Mesenteric fat pad (tissue), 1 donor: ENCODE results near the gene LAMB1. TPM values are rescaled to one million over a fixed set of nuclear protein-coding genes. Genes with fewer than 3 reads are reported as not detected.

ENCODE experiments used
- DNase-seq: peaks from one replicate; pipeline ENCODE4 v3.0.0-alpha.2; 2020; ENCODE audit warnings: low spot score
- total RNA-seq: library from RNA; stranded (reverse); fragmentation: NEBNext Ultra II Directional; extraction: Animal tissue kit (Norgen Biotek cat#: 25700); gene quantifications from one replicate; pipeline ENCODE4 v1.2.1, GENCODE V29; 2021
- donor health status: DM: yes; HTN: yes; CAD: no.

The LAMB1 gene
- total RNA-seq, 1 donor from 2014 or later = 421 TPM

- DNase-seq = no peak
These were observed 3.0 kb downstream of the LAMB1 start for GRCh38 chr7:107999779-108000560.

- DNase-seq = no peak
These were observed 4.1 kb downstream of the LAMB1 start for GRCh38 chr7:107998660-107999480.

GRCh38 chr7:107998150-107998549 is 4.8 kb downstream of the LAMB1 start:
- DNase-seq = no peak

GRCh38 chr7:107996072-107996882 is 6.7 kb downstream of the LAMB1 start:
- no peak for DNase-seq

GRCh38 chr7:107995184-107996071 is 7.5 kb downstream of the LAMB1 start:
- DNase-seq = no peak

- DNase-seq = no peak
These were observed 8.4 kb downstream of the LAMB1 start for GRCh38 chr7:107994421-107995030.

- no peak for DNase-seq
These were observed 9.1 kb downstream of the LAMB1 start for GRCh38 chr7:107993891-107994291.

- no peak for DNase-seq
These were observed 13.2 kb downstream of the LAMB1 start for GRCh38 chr7:107989618-107990373.

- DNase-seq = no peak
These were observed 20.0 kb downstream of the LAMB1 start for GRCh38 chr7:107982918-107983389.

- DNase-seq = no peak
These were observed 20.7 kb downstream of the LAMB1 start for GRCh38 chr7:107982042-107982840.

GRCh38 chr7:107981466-107981865 is 21.5 kb downstream of the LAMB1 start:
- DNase-seq = no peak

GRCh38 chr7:107980671-107981190 is 22.2 kb downstream of the LAMB1 start:
- no peak for DNase-seq

- no peak for DNase-seq
These were observed 22.8 kb downstream of the LAMB1 start for GRCh38 chr7:107980171-107980570.

- no peak for DNase-seq
These were observed 24.0 kb downstream of the LAMB1 start for GRCh38 chr7:107978815-107979408.

GRCh38 chr7:107977048-107977447 is 25.9 kb downstream of the LAMB1 start:
- no peak for DNase-seq

- no peak for DNase-seq
These were observed 26.3 kb downstream of the LAMB1 start for GRCh38 chr7:107976620-107977019.

- no peak for DNase-seq
These were observed 27.5 kb downstream of the LAMB1 start for GRCh38 chr7:107975394-107976013.
